ENCODE measurements around the gene NCR3LG1. TPM values are rescaled to one million over a fixed set of nuclear protein-coding genes. Genes with fewer than 3 reads are reported as not detected.

NCR3LG1 gene
- total and polyA plus RNA-seq, 8 donors: under 0.01 to 13.6 (median 4.1) TPM; not detected in 1

DNA sequence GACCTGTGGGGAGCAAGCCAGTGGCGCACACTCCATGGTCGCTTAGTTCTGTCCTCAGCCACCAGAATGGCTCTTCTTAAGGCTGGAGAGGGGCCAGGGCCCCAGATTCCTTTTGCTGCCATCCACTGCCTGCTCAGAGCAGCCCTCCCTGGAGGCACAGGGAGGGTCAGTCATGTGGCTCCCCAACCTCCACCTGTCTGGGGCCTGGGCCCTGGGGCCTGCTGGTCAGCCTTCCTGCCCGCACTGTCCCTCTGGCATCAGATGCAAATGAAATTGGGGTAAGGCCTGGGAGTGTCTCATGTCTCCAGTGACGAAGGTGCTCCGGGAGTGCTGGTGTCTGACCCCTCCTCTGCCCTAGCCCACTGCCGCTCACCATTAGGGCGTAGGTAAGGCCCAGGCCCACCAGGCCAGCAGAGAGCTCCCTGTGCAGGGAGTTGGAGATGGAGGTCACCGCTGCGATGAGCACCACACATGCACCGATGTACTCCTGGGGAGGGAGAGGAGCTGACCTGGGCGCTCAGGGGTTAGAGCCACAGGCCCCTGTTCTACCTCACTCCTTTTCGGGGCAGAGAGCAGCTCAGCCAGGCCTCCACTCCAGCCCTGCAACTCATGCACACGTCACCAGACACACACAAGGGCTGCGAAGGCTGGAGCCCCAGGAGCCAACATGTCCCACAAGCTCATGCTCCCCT, 45.9 kb downstream of the NCR3LG1 start:
- DNase-seq: no peak
- Histone ChIP-seq H3K27me3 (no peaks in the 10 kb centered on the region), H3K27ac (no peak overlapping the region), H3K4me3 (no peak overlapping the region), H3K9me3 (no peaks in the 10 kb centered on the region), H3K36me3 (no peaks in the 10 kb centered on the region), H3K4me1 (no peaks in the 10 kb centered on the region)
- TF ChIP-seq POLR2A (IDR thresholded peaks at IDR 0.05): no peak
- no peak for TF ChIP-seq EP300 (IDR thresholded peaks at IDR 0.05)
- no peak for TF ChIP-seq POLR2AphosphoS5 (IDR thresholded peaks at IDR 0.05)
- TF ChIP-seq, protein P1, sequence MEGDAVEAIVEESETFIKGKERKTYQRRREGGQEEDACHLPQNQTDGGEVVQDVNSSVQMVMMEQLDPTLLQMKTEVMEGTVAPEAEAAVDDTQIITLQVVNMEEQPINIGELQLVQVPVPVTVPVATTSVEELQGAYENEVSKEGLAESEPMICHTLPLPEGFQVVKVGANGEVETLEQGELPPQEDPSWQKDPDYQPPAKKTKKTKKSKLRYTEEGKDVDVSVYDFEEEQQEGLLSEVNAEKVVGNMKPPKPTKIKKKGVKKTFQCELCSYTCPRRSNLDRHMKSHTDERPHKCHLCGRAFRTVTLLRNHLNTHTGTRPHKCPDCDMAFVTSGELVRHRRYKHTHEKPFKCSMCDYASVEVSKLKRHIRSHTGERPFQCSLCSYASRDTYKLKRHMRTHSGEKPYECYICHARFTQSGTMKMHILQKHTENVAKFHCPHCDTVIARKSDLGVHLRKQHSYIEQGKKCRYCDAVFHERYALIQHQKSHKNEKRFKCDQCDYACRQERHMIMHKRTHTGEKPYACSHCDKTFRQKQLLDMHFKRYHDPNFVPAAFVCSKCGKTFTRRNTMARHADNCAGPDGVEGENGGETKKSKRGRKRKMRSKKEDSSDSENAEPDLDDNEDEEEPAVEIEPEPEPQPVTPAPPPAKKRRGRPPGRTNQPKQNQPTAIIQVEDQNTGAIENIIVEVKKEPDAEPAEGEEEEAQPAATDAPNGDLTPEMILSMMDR (IDR thresholded peaks at IDR 0.05): no peak
- WGBS, 5 donors: 90 to 98% (median 93%) methylated on average over 7 to 14 of the region's 14 CpGs
- intact Hi-C loops (cut with DNase I; ENCODE audit: low total_unique reads): no loop called here

DNA sequence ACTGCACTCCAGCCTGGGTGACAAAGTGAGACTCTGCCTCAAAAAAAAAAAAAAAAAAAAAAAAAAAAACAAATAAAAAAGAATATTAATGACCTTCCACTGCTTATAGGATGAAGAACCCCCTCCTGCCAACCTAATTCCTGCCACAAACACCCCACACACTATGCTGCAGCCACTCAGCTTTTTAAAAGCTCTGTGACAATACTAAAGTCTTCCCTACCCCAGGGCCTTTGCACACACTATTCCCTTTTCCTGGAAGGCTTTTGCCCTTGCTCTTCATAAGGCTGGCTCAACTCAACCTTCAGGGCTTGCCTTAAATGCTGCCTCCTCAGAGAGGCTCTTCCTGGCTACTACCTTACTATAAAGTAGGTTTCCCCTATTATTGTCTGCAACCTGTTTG, 47.6 kb downstream of the NCR3LG1 start:
- no peak for DNase-seq
- intact Hi-C loops (cut with DNase I; ENCODE audit: low total_unique reads): no loop called here
- H3K4me3 ChIP-seq: no peak overlapping the region
- H3K27ac ChIP-seq: no peak overlapping the region
- H3K36me3 ChIP-seq: no peaks in the 10 kb centered on the region
- no peaks in the 10 kb centered on the region for H3K4me1 ChIP-seq
- no peaks in the 10 kb centered on the region for H3K9me3 ChIP-seq
- no peak for TF ChIP-seq EP300 (IDR thresholded peaks at IDR 0.05)
- TF ChIP-seq POLR2A (IDR thresholded peaks at IDR 0.05): no peak
- TF ChIP-seq POLR2AphosphoS5 (IDR thresholded peaks at IDR 0.05): no peak
- TF ChIP-seq, protein P1 (IDR thresholded peaks at IDR 0.05): no peak
- no peaks in the 10 kb centered on the region for H3K27me3 ChIP-seq

DNA sequence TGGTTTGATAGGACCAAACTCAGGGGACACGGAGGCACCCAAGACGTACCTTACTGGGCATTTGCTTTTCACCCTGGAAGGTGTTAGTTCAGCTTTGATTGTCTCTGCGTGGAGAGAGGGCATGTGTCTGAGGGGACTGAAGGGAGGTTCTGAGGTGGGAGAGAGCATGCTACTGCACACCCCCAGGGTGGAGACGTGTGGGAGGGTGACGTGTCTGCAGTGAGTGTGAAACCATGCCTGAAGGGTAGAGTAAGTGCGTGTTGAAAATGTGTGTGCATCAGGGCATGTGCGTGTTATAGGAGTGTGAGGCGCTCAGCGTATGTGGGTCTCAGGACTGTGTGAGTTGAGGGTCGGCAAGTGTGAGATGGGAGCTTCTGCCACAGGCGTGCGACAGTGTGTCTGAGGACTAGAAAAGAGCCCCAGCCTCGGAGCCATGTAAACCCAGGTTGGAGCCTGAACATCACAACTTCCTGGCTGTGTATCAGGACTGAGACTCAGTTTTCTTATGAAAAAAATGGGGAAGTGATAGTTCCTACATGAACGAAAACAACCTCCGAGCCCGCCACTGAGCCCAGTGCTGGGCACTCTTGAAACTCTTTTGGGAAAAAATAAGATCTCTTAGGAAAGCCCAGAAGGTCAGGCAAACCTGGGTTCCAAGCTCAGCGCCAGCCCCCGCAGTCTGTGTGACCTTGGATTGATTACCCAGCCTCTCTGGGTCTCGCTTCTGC, 48.6 kb downstream of the NCR3LG1 start:
- H3K27ac ChIP-seq: no peak overlapping the region
- TF ChIP-seq EP300 (IDR thresholded peaks at IDR 0.05): no peak
- TF ChIP-seq, protein P1 (IDR thresholded peaks at IDR 0.05): no peak
- no peak for TF ChIP-seq POLR2AphosphoS5 (IDR thresholded peaks at IDR 0.05)
- H3K4me1 ChIP-seq: peaks cover 3 to 7% (median 6%) of the 10 kb centered on the region in 4 donors
- H3K27me3 ChIP-seq: no peaks in the 10 kb centered on the region
- H3K36me3 ChIP-seq: no peaks in the 10 kb centered on the region
- no peaks in the 10 kb centered on the region for H3K9me3 ChIP-seq
- 86 to 94% (median 92%) methylated on average over 19 of the region's 19 CpGs for WGBS, 5 donors
- H3K4me3 ChIP-seq: no peak overlapping the region
- intact Hi-C loops (cut with DNase I; ENCODE audit: low total_unique reads): no loop called here
- no peak for DNase-seq

DNA sequence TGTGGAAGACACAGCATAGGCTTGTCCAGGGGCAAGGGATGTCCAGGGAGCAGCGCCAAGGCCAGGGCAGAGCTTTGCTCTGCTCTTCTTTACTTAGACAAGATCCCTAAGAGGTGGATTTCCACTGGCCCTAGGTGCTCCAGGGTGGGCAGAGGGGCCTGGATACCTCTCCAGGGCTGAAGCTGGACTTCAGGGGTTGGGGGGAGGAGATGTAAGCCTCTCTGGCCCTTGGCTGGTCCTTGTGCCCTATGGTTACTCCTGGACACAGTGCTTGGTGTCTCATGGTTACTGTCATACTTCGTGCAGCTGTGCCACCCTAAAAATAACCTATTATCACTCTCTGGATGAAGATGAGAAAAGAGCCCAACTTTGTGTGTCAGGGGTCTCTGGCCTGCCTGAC, 49.7 kb downstream of the NCR3LG1 start:
- Histone ChIP-seq H3K4me1 (peaks cover 11 to 18% (median 15%) of the 10 kb centered on the region in 4 donors), H3K4me3 (no peak overlapping the region), H3K27me3 (no peaks in the 10 kb centered on the region), H3K9me3 (no peaks in the 10 kb centered on the region), H3K36me3 (no peaks in the 10 kb centered on the region), H3K27ac (no peak overlapping the region)
- intact Hi-C loops (cut with DNase I; ENCODE audit: low total_unique reads): no loop called here
- DNase-seq: no peak
- 73 to 95% (median 89%) methylated on average over 2 of the region's 2 CpGs for WGBS, 5 donors
- TF ChIP-seq EP300 (IDR thresholded peaks at IDR 0.05): no peak
- TF ChIP-seq POLR2A (IDR thresholded peaks at IDR 0.05): no peak
- no peak for TF ChIP-seq POLR2AphosphoS5 (IDR thresholded peaks at IDR 0.05)
- TF ChIP-seq, protein P1 (IDR thresholded peaks at IDR 0.05): no peak
